ENCODE results near the gene HOXB7.

HOXB7 gene

GRCh38 chr17:48563385-48563838, 47.4 kb downstream of the HOXB7 start:
- peak overlapping the region; percentile 37 to 51 for H3K4me3 ChIP-seq (ENCODE audit: low read depth in 1 of 2, low read length in 2 of 2)

DNA sequence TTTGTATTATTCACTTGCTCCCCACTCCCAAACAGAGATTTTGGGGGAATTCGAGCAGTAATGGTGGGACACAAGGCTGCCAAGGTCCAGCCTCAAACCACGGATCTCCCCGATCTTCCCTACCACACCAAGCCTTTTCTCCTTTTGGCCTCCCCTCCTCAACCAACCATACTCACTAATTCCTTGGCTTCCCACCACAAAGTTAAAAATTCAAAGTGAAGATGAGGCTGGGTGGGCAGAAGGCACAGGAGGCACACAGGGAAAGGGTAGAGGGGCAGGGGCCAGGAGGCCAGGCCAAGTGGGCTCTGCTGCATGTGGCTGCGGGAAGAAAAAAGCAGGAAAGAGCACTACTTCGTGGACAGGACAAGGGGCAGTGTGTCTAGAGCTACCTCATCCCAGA, 47.9 kb downstream of the HOXB7 start:
- no peaks in the 10 kb centered on the region for H3K27me3 ChIP-seq (ENCODE audit: control insufficient read depth in 1 of 2, insufficient read depth in 2 of 2, low read length in 2 of 2)
- H3K9me3 ChIP-seq (ENCODE audit: low read length): no peaks in the 10 kb centered on the region
- peak overlapping the region in 1 of 2 donors; percentile 37 for H3K4me3 ChIP-seq (ENCODE audit: low read depth in 1 of 2, low read length in 2 of 2)
- peaks cover 94% of the 10 kb centered on the region for H3K4me1 ChIP-seq (ENCODE audit: insufficient read depth, low read length)
- H3K9ac ChIP-seq (ENCODE audit: low read length): no peak overlapping the region
- H3K36me3 ChIP-seq (ENCODE audit: insufficient read depth, low read length): peaks cover 6% of the 10 kb centered on the region
- H3K27ac ChIP-seq (ENCODE audit: low read depth, low read length): peak overlapping the region; percentile 83

More at GRCh38 chr17:48563385-48563838, 47.4 kb downstream of the HOXB7 start:
- Histone ChIP-seq H3K9ac (ENCODE audit: low read length) (peak overlapping the region; percentile 19), H3K36me3 (ENCODE audit: insufficient read depth, low read length) (peaks cover 6% of the 10 kb centered on the region), H3K9me3 (ENCODE audit: low read length) (no peaks in the 10 kb centered on the region), H3K27me3 (ENCODE audit: control insufficient read depth in 1 of 2, insufficient read depth in 2 of 2, low read length in 2 of 2) (no peaks in the 10 kb centered on the region), H3K4me1 (ENCODE audit: insufficient read depth, low read length) (peaks cover 91% of the 10 kb centered on the region), H3K27ac (ENCODE audit: low read depth, low read length) (peak overlapping the region; percentile 57)

DNA sequence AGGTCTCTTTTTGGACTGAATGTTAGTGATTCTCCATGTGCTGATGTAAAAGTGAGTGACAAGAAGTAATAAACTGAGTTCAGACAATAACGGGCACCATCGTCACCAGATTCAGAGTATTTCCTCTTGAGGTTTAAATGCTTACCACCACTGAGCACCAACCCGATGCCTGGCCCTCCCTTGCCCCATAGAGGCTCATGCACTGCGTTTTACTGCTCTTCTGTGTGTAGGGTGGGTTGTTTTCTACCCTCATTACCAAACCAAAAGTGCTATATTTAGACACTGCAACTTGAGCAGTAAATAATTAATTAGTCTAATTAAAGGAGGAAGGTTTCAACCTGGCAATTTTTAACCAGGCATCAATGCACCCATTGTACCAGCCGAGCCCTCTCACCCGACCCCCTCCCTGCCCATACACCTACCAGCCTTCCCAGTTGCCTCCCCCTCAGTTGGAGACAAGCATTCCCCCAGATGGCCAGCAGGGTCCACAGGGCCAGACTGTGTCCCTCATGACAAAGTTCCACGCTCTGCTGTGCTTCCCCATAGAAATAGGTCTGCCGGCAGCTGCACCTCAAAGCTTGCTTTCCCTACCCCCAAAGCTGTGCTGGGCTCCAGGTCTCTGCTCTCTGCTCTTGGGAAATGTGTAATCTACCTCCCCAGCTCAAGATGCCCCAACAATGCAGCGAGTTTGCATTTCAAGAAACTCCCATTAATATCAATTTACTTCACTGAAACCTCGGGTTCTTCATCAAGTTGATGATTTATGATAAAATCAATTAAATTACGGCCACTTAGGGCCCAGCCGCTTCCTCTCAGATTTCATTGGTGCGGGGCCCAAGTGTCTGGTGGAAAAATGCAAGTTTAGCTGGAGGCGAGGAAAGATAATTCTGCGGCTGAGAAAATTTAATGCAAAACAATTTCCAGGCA, 48.7 kb downstream of the HOXB7 start:
- Histone ChIP-seq H3K9me3 (ENCODE audit: low read length) (no peaks in the 10 kb centered on the region), H3K4me1 (ENCODE audit: insufficient read depth, low read length) (peaks cover 94% of the 10 kb centered on the region), H3K27me3 (ENCODE audit: control insufficient read depth in 1 of 2, insufficient read depth in 2 of 2, low read length in 2 of 2) (no peaks in the 10 kb centered on the region), H3K4me3 (ENCODE audit: low read depth in 1 of 2, low read length in 2 of 2) (no peak overlapping the region), H3K27ac (ENCODE audit: low read depth, low read length) (peak overlapping the region; percentile 83), H3K9ac (ENCODE audit: low read length) (no peak overlapping the region), H3K36me3 (ENCODE audit: insufficient read depth, low read length) (peaks cover 6% of the 10 kb centered on the region)

- Histone ChIP-seq H3K4me3 (ENCODE audit: low read depth in 1 of 2, low read length in 2 of 2) (peak overlapping the region in 1 of 2 donors; percentile 49), H3K9ac (ENCODE audit: low read length) (peak overlapping the region; percentile 59), H3K27ac (ENCODE audit: low read depth, low read length) (peak overlapping the region; percentile 89)
Measured at GRCh38 chr17:48559840-48560817, 50.7 kb downstream of the HOXB7 start.

DNA sequence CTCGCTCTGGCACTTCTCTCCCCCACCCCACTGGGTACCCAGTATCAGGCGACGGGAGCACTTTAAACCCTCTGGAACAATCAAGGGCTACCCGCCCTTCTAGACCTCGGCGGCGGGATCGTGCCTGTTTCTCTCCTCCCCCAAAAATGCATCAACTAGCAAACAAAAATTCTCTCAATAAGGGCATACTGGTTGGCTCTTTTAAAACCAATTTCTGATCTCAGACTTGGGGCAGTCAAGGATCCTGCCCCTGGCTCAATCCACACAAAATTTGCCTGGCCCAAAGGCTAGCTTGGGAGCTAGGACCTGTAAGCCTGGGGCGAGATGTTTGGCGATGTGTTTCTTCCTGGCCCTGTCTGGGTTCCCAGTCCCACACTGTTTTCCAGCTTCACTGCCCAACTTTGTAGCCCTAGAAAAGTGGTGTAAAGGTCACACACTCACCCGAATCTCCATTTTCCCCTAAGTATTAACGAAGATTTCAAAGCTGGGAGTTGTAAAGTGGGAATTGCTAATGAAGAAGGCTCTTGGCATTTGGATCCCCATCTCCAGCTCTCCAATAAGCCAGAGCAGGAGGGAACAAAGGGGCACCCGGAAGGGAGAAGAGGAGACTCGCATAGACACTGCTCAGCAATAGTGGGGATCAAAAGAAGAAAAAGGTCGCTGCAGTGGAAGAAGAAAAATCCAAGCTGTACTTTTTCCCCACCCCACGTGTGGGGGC, 51.5 kb downstream of the HOXB7 start:
- H3K27ac ChIP-seq (ENCODE audit: low read depth, low read length): peak overlapping the region; percentile 89
- H3K27me3 ChIP-seq (ENCODE audit: control insufficient read depth in 1 of 2, insufficient read depth in 2 of 2, low read length in 2 of 2): no peaks in the 10 kb centered on the region
- no peaks in the 10 kb centered on the region for H3K36me3 ChIP-seq (ENCODE audit: insufficient read depth, low read length)
- H3K4me1 ChIP-seq (ENCODE audit: insufficient read depth, low read length): peaks cover 82% of the 10 kb centered on the region
- H3K9me3 ChIP-seq (ENCODE audit: low read length): no peaks in the 10 kb centered on the region
- peak overlapping the region; percentile 11 to 49 for H3K4me3 ChIP-seq (ENCODE audit: low read depth in 1 of 2, low read length in 2 of 2)
- H3K9ac ChIP-seq (ENCODE audit: low read length): peak overlapping the region; percentile 59

More at GRCh38 chr17:48559840-48560817, 50.7 kb downstream of the HOXB7 start:
- H3K27me3 ChIP-seq (ENCODE audit: control insufficient read depth in 1 of 2, insufficient read depth in 2 of 2, low read length in 2 of 2): no peaks in the 10 kb centered on the region
- no peaks in the 10 kb centered on the region for H3K36me3 ChIP-seq (ENCODE audit: insufficient read depth, low read length)
- H3K9me3 ChIP-seq (ENCODE audit: low read length): no peaks in the 10 kb centered on the region
- H3K4me1 ChIP-seq (ENCODE audit: insufficient read depth, low read length): peaks cover 88% of the 10 kb centered on the region

- peak overlapping the region; percentile 89 for H3K27ac ChIP-seq (ENCODE audit: low read depth, low read length)
- peak overlapping the region; percentile 59 for H3K9ac ChIP-seq (ENCODE audit: low read length)
- H3K9me3 ChIP-seq (ENCODE audit: low read length): no peaks in the 10 kb centered on the region
- H3K36me3 ChIP-seq (ENCODE audit: insufficient read depth, low read length): no peaks in the 10 kb centered on the region
- peaks cover 83% of the 10 kb centered on the region for H3K4me1 ChIP-seq (ENCODE audit: insufficient read depth, low read length)
- H3K27me3 ChIP-seq (ENCODE audit: control insufficient read depth in 1 of 2, insufficient read depth in 2 of 2, low read length in 2 of 2): no peaks in the 10 kb centered on the region
- peak overlapping the region in 1 of 2 donors; percentile 11 for H3K4me3 ChIP-seq (ENCODE audit: low read depth in 1 of 2, low read length in 2 of 2)
Measured at GRCh38 chr17:48558831-48559121, 52.0 kb downstream of the HOXB7 start.

DNA sequence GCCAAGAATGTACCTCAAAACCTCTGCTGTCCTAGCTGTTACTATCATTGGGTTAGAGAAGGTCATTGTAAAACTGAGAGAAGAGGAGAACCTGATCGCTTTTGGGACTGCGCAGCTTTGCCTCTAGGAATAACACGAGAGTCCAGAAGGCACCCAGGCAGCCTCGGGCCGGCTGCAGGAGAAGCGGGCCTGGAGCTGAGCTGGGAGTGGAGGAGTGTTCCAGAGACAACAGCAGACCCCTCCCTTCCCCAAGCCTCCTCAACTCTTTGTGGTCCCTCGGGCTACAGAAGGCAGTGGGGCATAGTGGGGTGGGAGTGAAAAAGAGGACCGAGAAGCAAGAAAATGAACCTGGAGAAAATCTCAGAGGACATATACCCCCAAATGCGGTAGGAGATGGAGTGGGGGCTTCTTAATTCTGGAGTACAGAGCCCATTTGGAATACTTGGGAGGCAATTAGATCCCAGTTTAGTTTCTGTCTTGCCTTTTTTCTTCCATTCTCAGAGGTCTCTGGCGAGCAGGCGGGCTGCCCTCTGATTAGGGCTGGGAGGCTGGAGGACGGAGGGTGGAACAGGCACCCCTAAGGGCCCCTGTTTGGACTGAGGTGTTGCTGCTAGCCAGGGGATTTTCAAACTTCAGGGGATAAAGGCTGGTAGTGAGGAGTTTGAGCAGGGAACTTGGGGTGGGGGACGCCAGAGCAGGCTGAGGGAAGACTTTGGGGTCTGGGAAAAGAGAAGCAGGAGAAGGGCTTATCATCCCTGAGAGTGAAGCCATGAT, 52.6 kb downstream of the HOXB7 start:
- Histone ChIP-seq H3K36me3 (ENCODE audit: insufficient read depth, low read length) (no peaks in the 10 kb centered on the region), H3K9ac (ENCODE audit: low read length) (peak overlapping the region; percentile 59), H3K4me1 (ENCODE audit: insufficient read depth, low read length) (peaks cover 83% of the 10 kb centered on the region), H3K27ac (ENCODE audit: low read depth, low read length) (peak overlapping the region; percentile 89), H3K27me3 (ENCODE audit: control insufficient read depth in 1 of 2, insufficient read depth in 2 of 2, low read length in 2 of 2) (no peaks in the 10 kb centered on the region), H3K4me3 (ENCODE audit: low read depth in 1 of 2, low read length in 2 of 2) (peak overlapping the region in 1 of 2 donors; percentile 11), H3K9me3 (ENCODE audit: low read length) (no peaks in the 10 kb centered on the region)

Data from muscle layer of colon (tissue), 2 donors.